ENCODE data around the gene MACROD2. TPM values are rescaled to one million over a fixed set of nuclear protein-coding genes. Genes with fewer than 3 reads are reported as not detected.

Gene MACROD2
- total and polyA plus RNA-seq, 2 of the 4 experiments (the other 2 are of a cell fraction): not detected

GRCh38 chr20:15692570-15692969 lies 1697.3 kb downstream of the MACROD2 start:
- WGBS, 2 experiments (ENCODE audit: extremely low coverage in 2 of 2, insufficient read length in 1 of 2): no CpG with 5 or more reads among the region's 1 CpG
- no peak overlapping the region for H3K27ac ChIP-seq (ENCODE audit: insufficient read depth, low read length)
- ChIA-PET CTCF (no interaction called here), POLR2A (ENCODE audit: unreplicated experiment) (no interaction called here)
- no peaks in the 10 kb centered on the region for H4K20me1 ChIP-seq (ENCODE audit: insufficient read depth, low read length)
- H3K79me1 ChIP-seq (ENCODE audit: low read depth in 1 of 2, low read length in 2 of 2): no peaks in the 10 kb centered on the region
- H3K9me1 ChIP-seq (ENCODE audit: insufficient read depth, low read length): no peaks in the 10 kb centered on the region
- no peak overlapping the region for H2AK9ac ChIP-seq (replicated peaks; ENCODE audit: low read depth, low read length, poor library complexity)
- no peak overlapping the region for H2BK15ac ChIP-seq (ENCODE audit: low read depth, low read length)
- no peak overlapping the region for H2BK120ac ChIP-seq (ENCODE audit: low read depth, low read length)
- no peak overlapping the region for H3K4ac ChIP-seq (ENCODE audit: low read depth, low read length)
- no peak overlapping the region for H4K91ac ChIP-seq (ENCODE audit: insufficient read depth, low read depth, low read length)
- no peak overlapping the region for H4K8ac ChIP-seq (ENCODE audit: low read depth in 2 of 2, low read length in 2 of 2)
- no peak overlapping the region for H3K56ac ChIP-seq (ENCODE audit: extremely low read depth, insufficient read depth, low read length)
- no peak overlapping the region for H2BK20ac ChIP-seq (ENCODE audit: low read depth, low read length)
- no peak for ATAC-seq (ENCODE audit: low read depth)
- DNase-seq: no peak
- no peak overlapping the region for H3K4me2 ChIP-seq (ENCODE audit: low read depth, low read length)
- dilution Hi-C loops (cut with HindIII; ENCODE audit: low sequenced_read_pairs, unreplicated experiment): no loop called here
- no peaks in the 10 kb centered on the region for H3K9me3 ChIP-seq (ENCODE audit: control insufficient read depth, insufficient read depth, low read length)
- no peaks in the 10 kb centered on the region for H3K27me3 ChIP-seq (ENCODE audit: control insufficient read depth, insufficient read depth, low read length)
- no peak overlapping the region for H3K18ac ChIP-seq (ENCODE audit: low read depth, low read length)
- no peaks in the 10 kb centered on the region for H3K4me1 ChIP-seq (ENCODE audit: control insufficient read depth, insufficient read depth, low read length)
- intact Hi-C loops (cut with micrococcal nuclease): no loop called here
- H3K14ac ChIP-seq (replicated peaks; ENCODE audit: low read depth, low read length): no peak overlapping the region
- no peak overlapping the region for H3K23ac ChIP-seq (ENCODE audit: low read depth, low read length)
- no peak overlapping the region for H2AK5ac ChIP-seq (ENCODE audit: low read depth, low read length)
- H3K36me3 ChIP-seq (ENCODE audit: control insufficient read depth, insufficient read depth, low read length): no peaks in the 10 kb centered on the region
- no TSS peak for BruUV-seq (replicated peaks)
- H2AFZ ChIP-seq (replicated peaks; ENCODE audit: low read length, poor library complexity): no peak overlapping the region
- in situ Hi-C loops (cut with MboI; ENCODE audit: low sequenced_read_pairs): no loop called here
- no peak overlapping the region for H3K4me3 ChIP-seq (ENCODE audit: insufficient read depth, low read depth, low read length)
- H2BK5ac ChIP-seq (ENCODE audit: low read depth, low read length, poor library complexity, severe bottlenecking): no peak overlapping the region
- TF ChIP-seq FOS (IDR thresholded peaks at IDR 0.05; ENCODE audit: low read depth, low read length) (no peak), RCOR1 (IDR thresholded peaks at IDR 0.05; ENCODE audit: insufficient replicate concordance, low read length) (no peak), USF2 (IDR thresholded peaks at IDR 0.05; ENCODE audit: low read depth, low read length) (no peak), MAFK (IDR thresholded peaks at IDR 0.05; ENCODE audit: low read depth, low read length) (no peak), MXI1 (IDR thresholded peaks at IDR 0.05; ENCODE audit: borderline replicate concordance, low read depth, low read length) (no peak), CEBPB (IDR thresholded peaks at IDR 0.05; ENCODE audit: low read depth, low read length) (no peak), BHLHE40 (IDR thresholded peaks at IDR 0.05; ENCODE audit: low read depth, low read length) (no peak), MAZ (IDR thresholded peaks at IDR 0.05; ENCODE audit: borderline replicate concordance, low read depth, low read length) (no peak), CHD1 (IDR thresholded peaks at IDR 0.05; ENCODE audit: low read depth, low read length) (no peak), NFE2L2 (IDR thresholded peaks at IDR 0.05; ENCODE audit: low read depth, low read length) (no peak), CTCF (conservative IDR thresholded peaks at IDR 0.05; ENCODE audit: low read depth, low read length) (no peak), SMC3 (IDR thresholded peaks at IDR 0.05; ENCODE audit: low read depth, low read length) (no peak), RAD21 (IDR thresholded peaks at IDR 0.05; ENCODE audit: low read length) (no peak), ELK1 (IDR thresholded peaks at IDR 0.05; ENCODE audit: borderline replicate concordance, low read depth, low read length) (no peak), POLR2A (IDR thresholded peaks at IDR 0.05; ENCODE audit: low read depth, low read length) (no peak), RFX5 (IDR thresholded peaks at IDR 0.05; ENCODE audit: low read depth, low read length) (no peak)
- H4K5ac ChIP-seq (ENCODE audit: low read depth, low read length): no peak overlapping the region
- H3K9ac ChIP-seq (ENCODE audit: low read depth, low read length): no peak overlapping the region

Data from IMR-90 (cell line).